ENCODE measurements around the gene CPN2. TPM values are rescaled to one million over a fixed set of nuclear protein-coding genes. Genes with fewer than 3 reads are reported as not detected.

The CPN2 gene
- total and polyA plus RNA-seq, 2 of the 8 experiments (the other 6 are each of a cell fraction or from before 2014, with no cell fraction given): 0.03 TPM; not detected in 1

DNA sequence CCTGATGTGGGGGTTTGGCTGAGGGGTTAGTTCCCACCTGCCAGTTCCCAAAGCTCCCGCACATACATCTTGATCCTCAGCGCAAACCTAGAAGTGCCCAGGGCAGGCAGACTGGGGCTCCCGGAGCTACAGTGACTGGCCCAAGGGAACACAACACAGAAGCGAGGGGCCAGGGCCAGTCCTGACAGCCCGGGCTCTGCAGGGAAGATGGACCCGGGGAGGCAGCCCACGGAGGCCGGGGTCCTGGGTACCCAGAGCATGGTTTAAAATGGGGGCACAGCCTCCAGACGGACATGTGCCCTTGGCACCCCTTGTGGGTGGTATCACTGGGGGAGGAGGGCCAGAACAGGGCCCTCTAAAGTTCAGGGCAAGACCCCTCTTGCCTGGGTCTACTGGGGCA is 5.1 kb downstream of the CPN2 start:
- Histone ChIP-seq H2BK20ac (ENCODE audit: low read length) (no peak overlapping the region), H3K23me2 (ENCODE audit: low read depth, low read length) (no peaks in the 10 kb centered on the region), H3K18ac (ENCODE audit: extremely low read depth, low read length) (no peak overlapping the region), H3K4ac (replicated peaks; ENCODE audit: insufficient read length, low read depth, low read length) (no peak overlapping the region), H2BK12ac (ENCODE audit: low read depth, low read length) (no peak overlapping the region), H3K27me3 (replicated peaks in 1 of 4; ENCODE audit: control insufficient read depth in 3 of 4, extremely low read depth in 1 of 4, insufficient read depth in 3 of 4, low read length in 3 of 4) (peaks cover 0 to 20% (median 11%) of the 10 kb centered on the region in 4 experiments; a peak in 6 of 7 replicates), H2AFZ (ENCODE audit: low read length) (no peak overlapping the region), H4K91ac (replicated peaks; ENCODE audit: insufficient read length, low read length) (no peak overlapping the region), H3K23ac (ENCODE audit: insufficient read length) (no peak overlapping the region), H4K8ac (ENCODE audit: extremely low read depth, insufficient read depth, low read length) (no peak overlapping the region), H4K5ac (ENCODE audit: insufficient read length, low read depth, low read length) (no peak overlapping the region), H3K79me1 (ENCODE audit: low read depth, low read length) (no peaks in the 10 kb centered on the region), H3K56ac (replicated peaks; ENCODE audit: insufficient read length, low read depth, low read length) (no peak overlapping the region), H2BK120ac (replicated peaks; ENCODE audit: low read depth, low read length) (no peak overlapping the region), H4K20me1 (replicated peaks in 1 of 2; ENCODE audit: control insufficient read depth in 1 of 2, insufficient read depth in 2 of 2, low read length in 2 of 2) (no peaks in the 10 kb centered on the region), H3K4me1 (replicated peaks in 1 of 4; ENCODE audit: control insufficient read depth in 3 of 4, insufficient read depth in 4 of 4, low read length in 3 of 4) (peaks cover 0 to 7% (median 5%) of the 10 kb centered on the region in 4 experiments; a peak in 6 of 7 replicates), H3K79me2 (ENCODE audit: control insufficient read depth in 1 of 2, insufficient read depth in 2 of 2, low read length in 2 of 2) (no peaks in the 10 kb centered on the region), H2AK5ac (ENCODE audit: low read depth, low read length) (no peak overlapping the region), H3K36me3 (ENCODE audit: control insufficient read depth in 2 of 4, insufficient read depth in 4 of 4, low read length in 3 of 4) (no peaks in the 10 kb centered on the region), H3K4me3 (ENCODE audit: extremely low read depth in 1 of 4, insufficient read depth in 2 of 4, low read depth in 3 of 4, low read length in 4 of 4) (no peak overlapping the region), H3K4me2 (ENCODE audit: insufficient read depth in 1 of 2, low read depth in 2 of 2, low read length in 2 of 2) (no peak overlapping the region), H3K27ac (ENCODE audit: low read depth, low read length) (no peak overlapping the region), H3K9me3 (ENCODE audit: insufficient read depth in 2 of 2, low read depth in 1 of 2, low read length in 1 of 2) (no peaks in the 10 kb centered on the region), H2BK5ac (ENCODE audit: low read depth, low read length) (no peak overlapping the region), H2BK15ac (ENCODE audit: low read length) (0 out of 2 replicates have a peak overlapping the region, but pooled peaks have one; percentile 0), H3K9ac (replicated peaks in 1 of 4; ENCODE audit: extremely low read depth in 1 of 4, low read depth in 3 of 4, low read length in 3 of 4) (no peak overlapping the region), H3K14ac (ENCODE audit: insufficient read length) (no peak overlapping the region)
- no peak for TF ChIP-seq CEBPB (IDR thresholded peaks at IDR 0.05; ENCODE audit: low read depth, low read length)
- TF ChIP-seq KDM5A (IDR thresholded peaks at IDR 0.05; ENCODE audit: low read length): no peak
- no peak for TF ChIP-seq JUND (IDR thresholded peaks at IDR 0.05; ENCODE audit: low read length)
- TF ChIP-seq ASH2L (IDR thresholded peaks at IDR 0.05; ENCODE audit: low read length): no peak
- no peak for TF ChIP-seq SRF (IDR thresholded peaks at IDR 0.05; ENCODE audit: low read depth, low read length)
- no peak for TF ChIP-seq SIX5 (IDR thresholded peaks at IDR 0.05; ENCODE audit: low read depth, low read length)
- no peak for TF ChIP-seq EP300 (IDR thresholded peaks at IDR 0.05; ENCODE audit: borderline replicate concordance in 1 of 2, low read depth in 2 of 2, low read length in 2 of 2)
- TF ChIP-seq TBP (IDR thresholded peaks at IDR 0.05; ENCODE audit: low read depth, low read length): no peak
- TF ChIP-seq MAX (IDR thresholded peaks at IDR 0.05): no peak
- TF ChIP-seq MAFK (IDR thresholded peaks at IDR 0.05; ENCODE audit: low read depth, low read length): no peak
- TF ChIP-seq KDM1A (IDR thresholded peaks at IDR 0.05; ENCODE audit: borderline replicate concordance, low read length): no peak
- no peak for TF ChIP-seq HDAC6 (IDR thresholded peaks at IDR 0.05; ENCODE audit: low read depth, low read length)
- FAIRE-seq: no peak
- WGBS, 2 experiments (ENCODE audit: extremely low coverage in 1 of 2, insufficient coverage in 1 of 2, insufficient read length in 1 of 2, insufficient replicate concordance in 2 of 2, low coverage in 1 of 2, low lambda C conversion rate in 2 of 2, missing lambda C conversion rate in 1 of 2): 85% methylated on average over 7 of the region's 9 CpGs; no CpG with 5 or more reads in 1 of the 2 experiments
- no peak for DNase-seq (ENCODE audit: low read depth in 1 of 2, low spot score in 2 of 2)
- CTCF ChIA-PET (ENCODE audit: partially characterized antibody): interaction anchor here (0.7 to 15.8 kb wide), 9 partner anchors 11 to 582 kb away, joined by 3 to 344 read pairs (median 37); partner anchors contain the start of genes GP5 and LRRC15
- POLR2A ChIA-PET (ENCODE audit: partially characterized antibody): interaction anchor here (1.3 kb wide), 1 partner anchor 12 kb away, joined by 3 read pairs; no protein-coding TSS in a partner anchor

All from H1 (cell line).